ENCODE results near the gene KLHL3.

GRCh38 chr5:137659209-137659608, 76.7 kb downstream of the KLHL3 start:
- TF ChIP-seq POLR2A (IDR thresholded peaks at IDR 0.05; ENCODE audit: low read depth, low read length) (no peak), POLR2AphosphoS5 (IDR thresholded peaks at IDR 0.05; ENCODE audit: insufficient read depth, low read depth, low read length) (no peak), EZH2 (IDR thresholded peaks at IDR 0.05; ENCODE audit: borderline replicate concordance, low read depth, low read length, severe bottlenecking) (no peak)
- TF ChIP-seq, protein P1, sequence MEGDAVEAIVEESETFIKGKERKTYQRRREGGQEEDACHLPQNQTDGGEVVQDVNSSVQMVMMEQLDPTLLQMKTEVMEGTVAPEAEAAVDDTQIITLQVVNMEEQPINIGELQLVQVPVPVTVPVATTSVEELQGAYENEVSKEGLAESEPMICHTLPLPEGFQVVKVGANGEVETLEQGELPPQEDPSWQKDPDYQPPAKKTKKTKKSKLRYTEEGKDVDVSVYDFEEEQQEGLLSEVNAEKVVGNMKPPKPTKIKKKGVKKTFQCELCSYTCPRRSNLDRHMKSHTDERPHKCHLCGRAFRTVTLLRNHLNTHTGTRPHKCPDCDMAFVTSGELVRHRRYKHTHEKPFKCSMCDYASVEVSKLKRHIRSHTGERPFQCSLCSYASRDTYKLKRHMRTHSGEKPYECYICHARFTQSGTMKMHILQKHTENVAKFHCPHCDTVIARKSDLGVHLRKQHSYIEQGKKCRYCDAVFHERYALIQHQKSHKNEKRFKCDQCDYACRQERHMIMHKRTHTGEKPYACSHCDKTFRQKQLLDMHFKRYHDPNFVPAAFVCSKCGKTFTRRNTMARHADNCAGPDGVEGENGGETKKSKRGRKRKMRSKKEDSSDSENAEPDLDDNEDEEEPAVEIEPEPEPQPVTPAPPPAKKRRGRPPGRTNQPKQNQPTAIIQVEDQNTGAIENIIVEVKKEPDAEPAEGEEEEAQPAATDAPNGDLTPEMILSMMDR (IDR thresholded peaks at IDR 0.05; ENCODE audit: extremely low read depth in 1 of 2, insufficient read depth in 1 of 2, low read depth in 1 of 2, low read length in 2 of 2): no peak

All from endothelial cell of umbilical vein (primary cell).